Gastrocnemius medialis (tissue), 4 donors: ENCODE results near the gene TK1. TPM values are rescaled to one million over a fixed set of nuclear protein-coding genes. Genes with fewer than 3 reads are reported as not detected.
A peak's percentile ranks its signal among the peaks of the same experiment; 100 is the strongest.

ENCODE experiments used
- ATAC-seq, 2 donors: fragments of 150-250 bp; one replicate each; pipeline ENCODE4 v1.9.1; 2016
- DNase-seq, 2 donors: peaks; one replicate each; pipeline ENCODE4 v3.0.0-alpha.2; 2019
- H3K27ac ChIP-seq, 4 donors: fragments of 200-600 bp; sonication (generic); 1 replicate in 1 of 4; 2 replicates in 3 of 4; pipeline ENCODE4 v1.5.1; 2016 to 2018; ENCODE audit warnings: mild to moderate bottlenecking in 2 of 4, moderate library complexity in 1 of 4
- H3K27me3 ChIP-seq, 3 donors: fragments of 200-600 bp; sonication (generic) in 2 of 3; 1 replicate in 1 of 3; 2 replicates in 2 of 3; pipeline versions ENCODE4 v1.5.1 to v1.6.0; 2016 to 2019; ENCODE audit warnings: mild to moderate bottlenecking in 1 of 3, moderate library complexity in 1 of 3
- H3K36me3 ChIP-seq, 2 donors: fragments of 200-600 bp; sonication (generic) in 1 of 2; one replicate each; pipeline ENCODE4 v1.5.1; 2017 to 2018
- H3K4me1 ChIP-seq, 2 donors: fragments of 200-600 bp; sonication (generic) in 1 of 2; one replicate each; pipeline ENCODE4 v1.5.1; 2016 to 2017; ENCODE audit warnings: mild to moderate bottlenecking in 2 of 2
- H3K4me3 ChIP-seq, 4 donors: fragments of 200-600 bp; sonication (generic) in 3 of 4; 1 replicate in 1 of 4; 2 replicates in 3 of 4; pipeline ENCODE4 v1.5.1; 2016 to 2019; ENCODE audit warnings: mild to moderate bottlenecking in 2 of 4
- H3K9me3 ChIP-seq, 3 donors: fragments of 200-600 bp; sonication (generic) in 2 of 3; 1 replicate in 1 of 3; 2 replicates in 2 of 3; pipeline ENCODE4 v1.5.1; 2016 to 2019
- CTCF ChIP-seq, 5 experiments: fragments of 450-650 bp in 3 of 5; fragments of 200-600 bp in 2 of 5; sonication (generic) in 2 of 5; IDR thresholded peaks in 4 of 5; conservative IDR thresholded peaks in 1 of 5; 1 replicate in 4 of 5; 2 replicates in 1 of 5; pipeline ENCODE4 v1.5.1; 2016 to 2019; ENCODE audit warnings: antibody characterized with exemption in 5 of 5, mild to moderate bottlenecking in 3 of 5, moderate library complexity in 3 of 5
- POLR2A ChIP-seq, 2 donors: fragments of 450-650 bp; IDR thresholded peaks; one replicate each; pipeline ENCODE4 v1.6.1; 2017; ENCODE audit warnings: antibody characterized with exemption in 2 of 2, mild to moderate bottlenecking in 2 of 2, moderate library complexity in 2 of 2
- in situ Hi-C, 4 donors: fragments of 200-750 bp; cut with MboI; loops; one replicate each; pipeline versions ENCODE4 v1.15.0 to v1.8.0; 2017; ENCODE audit warnings: low sequenced_read_pairs in 4 of 4
- intact Hi-C: fragments of 100-400 bp; cut with DNase I; formaldehyde crosslinking; loops from one replicate; pipeline ENCODE4 v1.15.1; 2023; ENCODE audit warnings: low total_unique reads
- total RNA-seq, 4 donors: library from RNA; depleted of rRNA; stranded (reverse); fragments of >200 nt; gene quantifications; one replicate each; pipeline versions ENCODE4 v1.1.0 to v1.2.3, GENCODE V29; 2016

Gene TK1
- total RNA-seq, 4 donors from 2014 or later, result 0.22 to 2.1 (median 0.60) TPM

GRCh38 chr17:78196716-78197115, 9.9 kb upstream of the TK1 start:
- no peak for TF ChIP-seq POLR2A (IDR thresholded peaks at IDR 0.05)
- H3K4me3 ChIP-seq, result no peak overlapping the region
- H3K9me3 ChIP-seq, result no peaks in the 10 kb centered on the region
- H3K27me3 ChIP-seq, result no peaks in the 10 kb centered on the region
- DNase-seq (no peak), ATAC-seq (no peak)
- in situ Hi-C loops (no loop called here), intact Hi-C loops (no loop called here)
- no peak overlapping the region for H3K27ac ChIP-seq
- peaks cover 0 to 15% of the 10 kb centered on the region in 2 donors for H3K36me3 ChIP-seq
- H3K4me1 ChIP-seq, result no peaks in the 10 kb centered on the region

- in situ Hi-C loops, result loop anchor here in 1 of 4 donors (10.0 kb wide), 1 partner anchor 71 kb away; no protein-coding TSS in a partner anchor
- H3K9me3 ChIP-seq, result no peaks in the 10 kb centered on the region
- no peak for ATAC-seq
- no peak for TF ChIP-seq CTCF (IDR thresholded peaks at IDR 0.05 in 4 of 5, conservative IDR thresholded peaks at IDR 0.05 in 1 of 5)
- TF ChIP-seq POLR2A (IDR thresholded peaks at IDR 0.05), result no peak
- H3K27ac ChIP-seq, result peak overlapping the region in 1 of 4 donors; percentile 55
- no peak for DNase-seq
- H3K4me3 ChIP-seq, result peak overlapping the region in 3 of 4 donors; percentile 51 to 71 (median 55)
- H3K4me1 ChIP-seq, result peaks cover 15 to 17% of the 10 kb centered on the region in 2 donors
- intact Hi-C loops, result no loop called here
- H3K36me3 ChIP-seq, result no peaks in the 10 kb centered on the region
- H3K27me3 ChIP-seq, result no peaks in the 10 kb centered on the region
Observed at GRCh38 chr17:78185981-78186691, 716 bp downstream of the TK1 start.

GRCh38 chr17:78184868-78185267, 2.0 kb downstream of the TK1 start:
- intact Hi-C loops, result no loop called here
- in situ Hi-C loops, result loop anchor here in 1 of 4 donors (10.0 kb wide), 1 partner anchor 70 kb away; no protein-coding TSS in a partner anchor

DNA sequence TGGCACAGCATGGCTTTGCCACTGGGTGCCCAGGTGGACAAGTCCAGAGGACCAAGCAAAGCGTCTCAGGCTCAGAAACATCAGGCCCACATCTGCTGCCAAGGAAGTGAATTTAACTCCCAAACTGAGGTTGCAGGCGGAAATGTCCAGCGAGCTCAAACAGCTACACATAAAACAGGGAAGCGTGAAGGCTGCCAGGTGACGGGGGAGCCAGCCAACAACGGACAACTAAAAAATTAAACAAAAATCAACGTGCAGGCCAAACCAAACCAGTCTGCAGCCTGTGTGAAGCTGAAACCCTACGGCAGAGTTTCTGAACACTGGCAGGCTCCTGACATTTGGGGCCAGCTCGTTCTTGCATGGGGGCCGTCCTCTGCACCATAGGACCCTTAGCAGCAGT, 2.5 kb downstream of the TK1 start:
- in situ Hi-C loops (loop anchor here in 1 of 4 donors (10.0 kb wide), 1 partner anchor 70 kb away; no protein-coding TSS in a partner anchor), intact Hi-C loops (no loop called here)
- Histone ChIP-seq H3K27ac (no peak overlapping the region), H3K27me3 (no peaks in the 10 kb centered on the region), H3K9me3 (no peaks in the 10 kb centered on the region), H3K4me3 (no peak overlapping the region), H3K4me1 (peaks cover 21 to 28% of the 10 kb centered on the region in 2 donors), H3K36me3 (no peaks in the 10 kb centered on the region)
- DNase-seq (no peak), ATAC-seq (no peak)
- no peak for TF ChIP-seq CTCF (IDR thresholded peaks at IDR 0.05 in 4 of 5, conservative IDR thresholded peaks at IDR 0.05 in 1 of 5)
- no peak for TF ChIP-seq POLR2A (IDR thresholded peaks at IDR 0.05)

More at GRCh38 chr17:78184868-78185267, 2.0 kb downstream of the TK1 start:
- H3K36me3 ChIP-seq, result no peaks in the 10 kb centered on the region
- no peak overlapping the region for H3K27ac ChIP-seq
- no peaks in the 10 kb centered on the region for H3K27me3 ChIP-seq
- DNase-seq, result no peak
- ATAC-seq, result no peak
- H3K4me3 ChIP-seq, result no peak overlapping the region
- TF ChIP-seq POLR2A (IDR thresholded peaks at IDR 0.05) (no peak), CTCF (IDR thresholded peaks at IDR 0.05 in 4 of 5, conservative IDR thresholded peaks at IDR 0.05 in 1 of 5) (no peak)
- no peaks in the 10 kb centered on the region for H3K9me3 ChIP-seq
- H3K4me1 ChIP-seq, result peaks cover 18 to 23% of the 10 kb centered on the region in 2 donors

- H3K9me3 ChIP-seq, result no peaks in the 10 kb centered on the region
- no peaks in the 10 kb centered on the region for H3K27me3 ChIP-seq
- TF ChIP-seq POLR2A (IDR thresholded peaks at IDR 0.05) (no peak), CTCF (IDR thresholded peaks at IDR 0.05 in 4 of 5, conservative IDR thresholded peaks at IDR 0.05 in 1 of 5) (no peak)
- in situ Hi-C loops (loop anchor here in 1 of 4 donors (10.0 kb wide), 1 partner anchor 69 kb away; no protein-coding TSS in a partner anchor), intact Hi-C loops (no loop called here)
- peaks cover 21 to 31% of the 10 kb centered on the region in 2 donors for H3K4me1 ChIP-seq
- no peak overlapping the region for H3K27ac ChIP-seq
- no peak for DNase-seq
- no peak for ATAC-seq
- H3K4me3 ChIP-seq, result no peak overlapping the region
- no peaks in the 10 kb centered on the region for H3K36me3 ChIP-seq
Observed at GRCh38 chr17:78183916-78184315, 2.9 kb downstream of the TK1 start.
